HG02973 (cell line): ENCODE measurements around the gene FOXA3.
"Not testable (repeated sequence)": the region's sequence is repeated elsewhere in the genome, so short reads cannot be mapped to it uniquely, and the experiment has no call there.

Source experiments
- ATAC-seq: cut with Tn5 transposase; IDR thresholded peaks from one replicate; pipeline ENCODE4 v1.9.1; 2021; ENCODE audit warnings: moderate library complexity; ENCODE audit not compliant: unreplicated experiment

The FOXA3 gene

DNA sequence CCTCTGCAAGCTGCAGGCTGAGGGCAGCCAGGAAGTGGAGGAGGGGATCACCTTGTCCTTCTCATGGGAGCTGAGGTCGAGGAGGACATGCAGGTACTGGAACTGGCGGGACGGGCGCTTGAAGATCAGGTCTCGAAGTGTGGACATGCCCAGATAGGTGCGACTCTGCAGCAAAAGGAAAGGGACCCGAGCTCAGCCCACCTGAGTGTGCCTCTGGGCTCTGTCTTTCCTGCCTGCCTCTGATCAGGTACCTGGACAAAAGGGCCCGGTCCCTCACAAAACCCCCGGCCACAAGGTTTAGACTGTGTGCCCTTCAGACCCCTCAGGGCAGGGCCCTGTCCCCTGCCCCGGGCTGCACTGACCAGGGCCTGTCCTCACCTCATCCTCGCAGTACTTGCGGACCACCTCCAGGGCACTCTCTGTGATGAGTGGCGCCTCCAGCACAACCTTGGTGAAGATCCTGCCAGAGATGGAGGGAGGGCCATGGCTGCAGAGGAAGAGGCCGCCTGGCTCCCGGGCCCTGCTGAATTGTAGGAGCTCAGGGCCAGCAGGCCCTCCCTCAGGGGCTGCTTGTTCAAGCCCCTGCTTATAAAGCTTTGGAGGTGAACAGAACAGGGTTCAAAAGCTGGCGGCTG, 36.5 kb upstream of the FOXA3 start:
- ATAC-seq: no peak

- no peak for ATAC-seq
Measured at GRCh38 chr19:45828523-45828922, 35.6 kb upstream of the FOXA3 start.

DNA sequence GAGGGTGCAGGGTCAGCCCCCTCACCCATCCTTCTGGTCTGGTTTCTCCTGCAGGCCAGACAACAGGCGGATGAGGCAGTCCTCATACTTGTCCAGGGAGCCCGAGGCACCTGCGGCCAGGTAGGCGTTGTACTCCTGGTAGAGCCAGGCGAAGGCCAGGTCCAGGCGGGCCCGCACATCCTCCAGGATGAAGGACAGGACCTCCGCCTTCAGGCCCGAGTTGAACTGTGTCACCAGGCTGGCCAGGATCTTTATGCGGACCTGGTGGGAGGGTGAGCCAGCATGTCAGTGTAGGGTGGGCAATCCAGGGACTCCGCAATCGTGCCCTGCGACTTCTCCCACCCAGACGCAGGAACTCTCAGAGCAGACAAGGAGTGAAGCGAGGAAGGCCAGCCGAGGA, 35.2 kb upstream of the FOXA3 start:
- no peak for ATAC-seq

- ATAC-seq: no peak
Measured at GRCh38 chr19:45834970-45835369, 29.2 kb upstream of the FOXA3 start.

- no peak for ATAC-seq
Measured at GRCh38 chr19:45842198-45842597, 21.9 kb upstream of the FOXA3 start.

DNA sequence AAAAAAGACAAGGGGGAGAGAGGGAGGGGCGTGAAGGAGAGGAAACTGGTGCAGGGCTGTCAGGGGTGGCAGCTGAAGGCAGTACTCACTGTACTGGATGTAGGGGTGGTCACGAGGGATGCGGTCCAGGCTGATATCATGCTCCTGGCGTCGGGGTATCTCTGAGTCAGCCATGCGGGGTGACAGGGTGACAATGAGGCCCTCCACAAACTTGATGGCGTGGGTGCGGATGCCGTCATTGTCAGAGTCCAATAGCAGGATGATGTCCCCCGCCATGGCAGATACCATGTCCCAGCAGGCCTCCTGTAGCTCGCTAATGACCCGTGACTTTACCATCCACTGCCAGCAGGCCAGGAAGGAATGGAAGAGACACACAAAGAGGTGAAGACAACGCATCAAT, 16.5 kb upstream of the FOXA3 start:
- no peak for ATAC-seq

DNA sequence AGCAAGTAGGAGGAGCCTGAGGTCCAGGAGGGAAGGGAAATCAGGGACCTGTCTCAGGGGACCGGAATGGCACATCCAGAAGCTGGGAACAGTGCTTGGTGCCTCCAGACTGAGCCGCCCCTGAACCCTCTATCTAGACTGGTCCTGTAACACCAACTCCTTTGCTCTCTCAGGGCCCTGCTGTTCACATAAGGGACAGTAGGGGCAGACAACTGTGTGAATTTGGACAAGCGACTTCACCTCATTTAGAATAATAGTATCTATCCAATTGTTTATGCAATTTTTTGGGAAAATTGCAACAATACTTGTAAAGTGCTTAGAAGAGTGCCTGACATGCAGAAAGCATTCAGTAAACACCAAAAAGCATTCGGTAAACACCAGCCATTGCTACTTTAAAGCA, 15.2 kb upstream of the FOXA3 start:
- ATAC-seq: no peak

DNA sequence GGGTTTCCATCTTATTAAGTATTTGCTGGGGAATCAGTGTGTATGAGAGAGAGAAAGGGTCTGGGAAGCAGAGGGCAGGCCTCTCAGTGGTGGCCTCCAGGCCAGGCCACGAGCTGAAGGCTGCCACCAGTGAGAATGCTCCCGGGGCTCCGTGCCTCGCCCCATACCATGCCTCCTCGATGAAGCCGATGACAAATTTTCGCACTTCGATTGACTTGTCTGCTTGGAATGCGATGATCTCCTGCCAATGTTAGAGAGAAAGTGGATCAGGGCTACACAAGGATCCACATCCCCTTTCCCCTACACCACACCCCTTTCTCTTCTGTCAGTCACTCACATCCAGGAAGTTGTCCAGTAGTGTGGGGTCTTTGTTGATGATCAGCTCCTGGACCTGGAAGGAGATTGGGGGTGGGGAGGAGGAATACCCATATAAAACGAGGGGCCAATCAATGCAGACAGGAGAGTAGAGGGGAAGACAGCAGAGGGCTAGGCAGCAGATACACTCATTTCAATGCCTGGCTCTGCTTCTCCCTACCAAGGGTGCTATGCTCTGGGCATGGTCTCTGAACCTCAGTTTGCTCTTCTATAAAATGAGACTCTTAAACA, 11.9 kb upstream of the FOXA3 start:
- ATAC-seq: no peak

GRCh38 chr19:45852983-45853382, 11.1 kb upstream of the FOXA3 start:
- no peak for ATAC-seq

DNA sequence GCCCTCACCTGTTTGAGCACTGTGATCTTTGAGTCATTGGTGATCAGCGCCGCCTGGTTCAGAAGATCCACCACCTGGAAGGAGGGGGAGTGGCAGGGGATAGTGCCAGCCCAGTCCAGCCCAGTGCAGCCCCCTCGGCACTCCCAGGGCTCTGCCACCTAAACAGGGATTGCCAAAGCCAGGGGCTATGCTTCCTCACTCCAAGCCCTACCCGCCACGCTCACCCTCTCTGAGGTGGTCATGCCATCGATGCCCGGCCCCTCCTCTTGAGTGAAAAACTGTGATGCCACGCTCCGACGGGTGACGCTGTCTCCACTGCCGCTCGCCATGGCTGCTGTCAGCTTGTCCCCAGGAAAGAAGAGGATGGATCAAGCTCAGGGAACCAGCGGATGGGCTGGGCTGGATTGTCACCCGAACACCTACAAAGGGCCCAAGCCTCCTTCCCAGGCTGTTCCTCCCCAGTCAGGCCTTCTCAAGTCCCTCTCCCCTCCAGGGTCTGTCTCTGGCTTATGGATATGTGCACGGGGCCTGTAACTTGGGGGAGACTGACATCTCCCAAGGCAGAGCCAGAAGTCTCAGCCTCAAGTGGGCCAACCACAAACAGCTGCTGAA, 9.9 kb upstream of the FOXA3 start:
- ATAC-seq: no peak

GRCh38 chr19:45860359-45861259, 3.5 kb upstream of the FOXA3 start:
- no peak for ATAC-seq

DNA sequence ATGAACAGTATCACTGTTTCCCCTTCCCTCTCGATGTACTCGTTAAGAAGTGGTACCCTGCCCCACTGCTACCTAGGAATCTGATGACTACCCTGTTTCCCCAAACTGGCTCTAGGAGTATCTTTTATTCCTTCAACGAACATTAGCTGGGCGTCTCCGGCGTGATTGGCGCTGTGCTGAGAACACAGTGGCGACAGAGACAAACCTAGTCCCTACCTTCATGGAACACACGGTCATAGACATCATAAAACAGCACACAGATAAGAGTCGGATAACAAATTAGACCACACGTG, 1.9 kb upstream of the FOXA3 start:
- ATAC-seq: no peak

- peak; percentile 85 for ATAC-seq
Measured at GRCh38 chr19:45862564-45863334, 1.4 kb upstream of the FOXA3 start, which contains the start of gene SYMPK. SYMPK (minus strand) TSS chr19:45863147; CDS start chr19:45854495, 8,652 bp downstream.

- no peak for ATAC-seq
Measured at GRCh38 chr19:45863335-45863839, 739 bp upstream of the FOXA3 start.

- ATAC-seq: no peak
Measured at GRCh38 chr19:45864629-45865082, 530 bp downstream of the FOXA3 start.

GRCh38 chr19:45865269-45865948, 1.3 kb downstream of the FOXA3 start:
- ATAC-seq: no peak

DNA sequence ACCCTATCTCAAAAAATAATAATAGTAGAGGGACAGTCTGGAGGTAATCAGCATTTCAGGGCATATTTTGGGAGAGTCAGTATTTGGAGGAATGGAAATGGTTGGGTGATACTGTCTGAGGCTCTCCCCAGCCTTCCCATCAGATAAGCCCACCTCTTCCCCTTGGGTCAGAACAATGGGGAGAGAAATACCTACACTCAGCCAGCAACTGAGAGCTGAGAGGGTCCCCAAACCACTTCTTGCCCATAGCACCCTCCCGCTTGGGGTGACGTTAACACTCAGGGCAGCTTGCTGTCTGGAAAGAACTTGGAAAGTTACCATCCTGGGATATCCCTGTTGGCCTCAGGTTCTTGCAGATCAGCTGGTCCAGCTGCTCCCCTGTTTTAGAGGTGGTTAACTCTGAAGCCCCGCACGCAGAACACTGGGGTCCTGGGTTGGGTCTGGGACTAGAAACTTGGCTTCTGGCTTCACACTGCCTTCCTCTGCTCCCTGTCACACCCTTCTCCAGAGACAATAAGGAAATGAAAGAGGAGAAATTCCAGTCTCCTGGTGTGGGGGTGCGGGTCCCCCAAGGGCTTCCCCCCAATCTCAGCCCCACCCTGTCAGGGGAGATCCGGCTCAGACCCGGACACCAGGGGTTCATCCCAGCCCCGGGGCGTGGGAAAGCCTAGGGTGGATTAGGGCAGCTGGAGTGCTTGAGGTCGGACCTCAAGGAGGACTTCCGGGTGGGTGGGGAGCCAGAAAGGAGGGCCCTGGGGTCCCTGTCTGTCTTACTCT, 2.5 kb downstream of the FOXA3 start:
- no peak for ATAC-seq

DNA sequence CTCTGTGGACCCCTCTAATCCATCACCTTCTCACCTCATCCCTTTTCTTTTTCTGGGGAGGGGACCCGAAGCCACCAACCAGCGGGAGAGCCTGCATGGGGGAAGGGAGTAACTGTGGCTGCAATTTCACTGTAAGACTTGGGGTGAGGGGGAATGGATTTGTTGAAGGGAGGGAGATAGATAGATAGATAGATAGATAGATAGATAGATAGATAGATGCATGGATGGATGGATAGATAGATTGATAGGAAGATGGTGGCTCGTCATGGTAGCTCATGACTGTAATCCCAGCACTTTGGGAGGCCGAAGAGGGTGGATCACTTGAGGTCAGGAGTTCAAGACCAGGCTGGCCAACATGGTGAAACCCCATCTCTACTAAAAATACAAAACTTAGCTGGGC, 3.1 kb downstream of the FOXA3 start:
- not testable (repeated sequence) for ATAC-seq

GRCh38 chr19:45870798-45871197, 6.7 kb downstream of the FOXA3 start:
- ATAC-seq: no peak
